ENCODE measurements around the gene RNF130. TPM values are rescaled to one million over a fixed set of nuclear protein-coding genes. Genes with fewer than 3 reads are reported as not detected.
A peak's percentile ranks its signal among the peaks of the same experiment; 100 is the strongest.

RNF130 gene
- total RNA-seq, 1 experiment from 2014 or later: 31.8 TPM

GRCh38 chr5:180074462-180074861, 2.9 kb upstream of the RNF130 start:
- intact Hi-C loops (cut with micrococcal nuclease): loop anchor here (5.0 to 10.0 kb wide), 2 partner anchors 167 to 450 kb away; partner anchors contain the start of genes HNRNPH1 and TBC1D9B
- TF ChIP-seq CTCF (IDR thresholded peaks at IDR 0.05; ENCODE audit: unreplicated experiment): no peak
- ChIA-PET POLR2A (no interaction called here), CTCF (no interaction called here)
- no peaks in the 10 kb centered on the region for H3K27me3 Mint-ChIP-seq (ENCODE audit: insufficient read depth, unreplicated experiment)
- H3K27ac Mint-ChIP-seq (ENCODE audit: low read depth, unreplicated experiment): no peak overlapping the region
- H3K4me3 Mint-ChIP-seq (ENCODE audit: unreplicated experiment): no peak overlapping the region
- peaks cover 6% of the 10 kb centered on the region for H3K4me1 Mint-ChIP-seq (ENCODE audit: insufficient read depth, unreplicated experiment)
- peaks cover 8% of the 10 kb centered on the region for H3K9me3 Mint-ChIP-seq (ENCODE audit: unreplicated experiment)
- no peak for DNase-seq (ENCODE audit: unreplicated experiment)
- no TSS peak for BruUV-seq (replicated peaks)
- H3K36me3 Mint-ChIP-seq (ENCODE audit: insufficient read depth, unreplicated experiment): no peaks in the 10 kb centered on the region

GRCh38 chr5:180072556-180072955, 997 bp upstream of the RNF130 start:
- Mint-ChIP-seq H3K27ac (ENCODE audit: low read depth, unreplicated experiment) (no peak overlapping the region), H3K36me3 (ENCODE audit: insufficient read depth, unreplicated experiment) (no peaks in the 10 kb centered on the region), H3K9me3 (ENCODE audit: unreplicated experiment) (peaks cover 8% of the 10 kb centered on the region), H3K27me3 (ENCODE audit: insufficient read depth, unreplicated experiment) (no peaks in the 10 kb centered on the region), H3K4me1 (ENCODE audit: insufficient read depth, unreplicated experiment) (peaks cover 17% of the 10 kb centered on the region), H3K4me3 (ENCODE audit: unreplicated experiment) (no peak overlapping the region)
- DNase-seq (ENCODE audit: unreplicated experiment): no peak
- ChIA-PET POLR2A (interaction anchor here (0.6 to 0.9 kb wide), 2 partner anchors 423 to 825 kb away, joined by 3 to 5 read pairs; no protein-coding TSS in a partner anchor), CTCF (interaction anchor here (0.6 to 0.7 kb wide), 2 partner anchors 194 to 409 kb away, joined by 3 read pairs; no protein-coding TSS in a partner anchor)
- intact Hi-C loops (cut with micrococcal nuclease): loop anchor here (5.0 to 10.0 kb wide), 2 partner anchors 165 to 448 kb away; partner anchors contain the start of genes HNRNPH1 and TBC1D9B
- BruUV-seq (replicated peaks): no TSS peak
- TF ChIP-seq CTCF (IDR thresholded peaks at IDR 0.05; ENCODE audit: unreplicated experiment): no peak

GRCh38 chr5:180072256-180072548, 643 bp upstream of the RNF130 start:
- POLR2A ChIA-PET: interaction anchor here (0.6 kb wide), 1 partner anchor 825 kb away, joined by 5 read pairs; no protein-coding TSS in a partner anchor
- intact Hi-C loops (cut with micrococcal nuclease): loop anchor here (5.0 to 10.0 kb wide), 2 partner anchors 165 to 447 kb away; partner anchors contain the start of genes HNRNPH1 and TBC1D9B
- Mint-ChIP-seq H3K4me3 (ENCODE audit: unreplicated experiment) (peak overlapping the region; percentile 95), H3K27ac (ENCODE audit: low read depth, unreplicated experiment) (no peak overlapping the region), H3K36me3 (ENCODE audit: insufficient read depth, unreplicated experiment) (no peaks in the 10 kb centered on the region), H3K4me1 (ENCODE audit: insufficient read depth, unreplicated experiment) (peaks cover 20% of the 10 kb centered on the region), H3K27me3 (ENCODE audit: insufficient read depth, unreplicated experiment) (no peaks in the 10 kb centered on the region), H3K9me3 (ENCODE audit: unreplicated experiment) (peaks cover 8% of the 10 kb centered on the region)
- TF ChIP-seq CTCF (IDR thresholded peaks at IDR 0.05; ENCODE audit: unreplicated experiment): no peak
- BruUV-seq (replicated peaks): no TSS peak
- CTCF ChIA-PET: no interaction called here
- no peak for DNase-seq (ENCODE audit: unreplicated experiment)

GRCh38 chr5:180070756-180071530, 616 bp downstream of the RNF130 start:
- ChIA-PET POLR2A (interaction anchor here (0.5 to 2.4 kb wide), 13 partner anchors 15 to 333 kb away, joined by 3 to 15 read pairs (median 3); partner anchors contain the start of gene RASGEF1C), CTCF (interaction anchor here (0.9 kb wide), 1 partner anchor 16 kb away, joined by 3 read pairs; no protein-coding TSS in a partner anchor)
- Mint-ChIP-seq H3K4me1 (ENCODE audit: insufficient read depth, unreplicated experiment) (peaks cover 27% of the 10 kb centered on the region), H3K27me3 (ENCODE audit: insufficient read depth, unreplicated experiment) (no peaks in the 10 kb centered on the region), H3K9me3 (ENCODE audit: unreplicated experiment) (peaks cover 8% of the 10 kb centered on the region), H3K4me3 (ENCODE audit: unreplicated experiment) (peak overlapping the region; percentile 95), H3K36me3 (ENCODE audit: insufficient read depth, unreplicated experiment) (no peaks in the 10 kb centered on the region), H3K27ac (ENCODE audit: low read depth, unreplicated experiment) (peak overlapping the region; percentile 87)
- intact Hi-C loops (cut with micrococcal nuclease): loop anchor here (5.0 to 10.0 kb wide), 2 partner anchors 164 to 446 kb away; partner anchors contain the start of genes HNRNPH1 and TBC1D9B
- no peak for TF ChIP-seq CTCF (IDR thresholded peaks at IDR 0.05; ENCODE audit: unreplicated experiment)
- peak; percentile 74 for DNase-seq (ENCODE audit: unreplicated experiment)
- BruUV-seq (replicated peaks): no TSS peak

All from MCF 10A (cell line).